Kidney epithelial cell (primary cell): ENCODE measurements around the gene CENPO. TPM values are rescaled to one million over a fixed set of nuclear protein-coding genes. Genes with fewer than 3 reads are reported as not detected.
"Not testable (repeated sequence)": the region's sequence is repeated elsewhere in the genome, so short reads cannot be mapped to it uniquely, and the experiment has no call there.

Experiments used
- DNase-seq: peaks from one replicate; pipeline ENCODE4 v3.0.0-alpha.2; 2010; ENCODE audit warnings: low read depth
- H3K27me3 ChIP-seq: 2 replicates; pipeline ENCODE4 v1.6.0; 2011; ENCODE audit warnings: low read length; ENCODE audit not compliant: control insufficient read depth, insufficient read depth
- H3K36me3 ChIP-seq: 2 replicates; pipeline ENCODE4 v1.5.1; 2011; ENCODE audit warnings: low read length; ENCODE audit not compliant: control insufficient read depth, insufficient read depth
- H3K4me3 ChIP-seq: 2 replicates; pipeline ENCODE4 v1.5.1; 2011; ENCODE audit warnings: low read depth, mild to moderate bottlenecking, control low read depth, low read length
- total RNA-seq: library from RNA; depleted of rRNA; stranded (reverse); fragments of >200 nt; gene quantifications from 2 replicates; pipeline ENCODE4 v1.2.3, GENCODE V29; 2015
- TF ChIP-seq, protein P1 (sequence below): IDR thresholded peaks from 2 replicates; pipeline ENCODE4 v1.5.1; 2011; ENCODE audit warnings: mild to moderate bottlenecking, moderate library complexity, low read length, control low read depth, inconsistent platforms; ENCODE audit not compliant: insufficient read depth, poor library complexity, severe bottlenecking

CENPO gene
- total RNA-seq, 1 donor from 2014 or later = 10.9 TPM

DNA sequence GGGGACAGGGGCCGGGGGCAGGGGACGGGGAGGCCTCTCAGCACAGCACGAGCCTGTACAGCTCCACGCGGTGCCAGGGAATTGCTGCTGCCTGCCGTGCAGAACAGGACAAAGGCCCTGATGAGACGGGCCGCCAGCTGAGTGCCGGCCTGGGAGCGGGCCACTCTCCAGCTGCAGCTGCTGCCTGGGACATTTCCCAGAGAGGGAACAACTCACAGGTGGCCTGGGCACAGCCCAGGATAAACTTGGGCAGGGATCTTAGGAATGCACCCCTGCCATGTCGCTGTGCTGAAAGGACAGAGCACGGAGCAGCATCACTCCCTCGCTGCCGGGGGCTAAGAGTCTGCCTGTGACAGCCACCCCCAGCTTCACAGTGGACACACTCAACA lies 38.8 kb downstream of the CENPO start:
- Histone ChIP-seq H3K36me3 (no peaks in the 10 kb centered on the region), H3K4me3 (no peak overlapping the region), H3K27me3 (no peaks in the 10 kb centered on the region)
- TF ChIP-seq, protein P1, sequence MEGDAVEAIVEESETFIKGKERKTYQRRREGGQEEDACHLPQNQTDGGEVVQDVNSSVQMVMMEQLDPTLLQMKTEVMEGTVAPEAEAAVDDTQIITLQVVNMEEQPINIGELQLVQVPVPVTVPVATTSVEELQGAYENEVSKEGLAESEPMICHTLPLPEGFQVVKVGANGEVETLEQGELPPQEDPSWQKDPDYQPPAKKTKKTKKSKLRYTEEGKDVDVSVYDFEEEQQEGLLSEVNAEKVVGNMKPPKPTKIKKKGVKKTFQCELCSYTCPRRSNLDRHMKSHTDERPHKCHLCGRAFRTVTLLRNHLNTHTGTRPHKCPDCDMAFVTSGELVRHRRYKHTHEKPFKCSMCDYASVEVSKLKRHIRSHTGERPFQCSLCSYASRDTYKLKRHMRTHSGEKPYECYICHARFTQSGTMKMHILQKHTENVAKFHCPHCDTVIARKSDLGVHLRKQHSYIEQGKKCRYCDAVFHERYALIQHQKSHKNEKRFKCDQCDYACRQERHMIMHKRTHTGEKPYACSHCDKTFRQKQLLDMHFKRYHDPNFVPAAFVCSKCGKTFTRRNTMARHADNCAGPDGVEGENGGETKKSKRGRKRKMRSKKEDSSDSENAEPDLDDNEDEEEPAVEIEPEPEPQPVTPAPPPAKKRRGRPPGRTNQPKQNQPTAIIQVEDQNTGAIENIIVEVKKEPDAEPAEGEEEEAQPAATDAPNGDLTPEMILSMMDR = no peak
- no peak for DNase-seq

GRCh38 chr2:24832521-24832920 lies 39.3 kb downstream of the CENPO start:
- TF ChIP-seq, protein P1 = no peak
- Histone ChIP-seq H3K36me3 (no peaks in the 10 kb centered on the region), H3K4me3 (no peak overlapping the region), H3K27me3 (no peaks in the 10 kb centered on the region)
- no peak for DNase-seq

- no peaks in the 10 kb centered on the region for H3K36me3 ChIP-seq
- no peaks in the 10 kb centered on the region for H3K27me3 ChIP-seq
- TF ChIP-seq, protein P1 = no peak
- no peak overlapping the region for H3K4me3 ChIP-seq
- DNase-seq = no peak
Observed at GRCh38 chr2:24832931-24833701, 39.9 kb downstream of the CENPO start.

DNA sequence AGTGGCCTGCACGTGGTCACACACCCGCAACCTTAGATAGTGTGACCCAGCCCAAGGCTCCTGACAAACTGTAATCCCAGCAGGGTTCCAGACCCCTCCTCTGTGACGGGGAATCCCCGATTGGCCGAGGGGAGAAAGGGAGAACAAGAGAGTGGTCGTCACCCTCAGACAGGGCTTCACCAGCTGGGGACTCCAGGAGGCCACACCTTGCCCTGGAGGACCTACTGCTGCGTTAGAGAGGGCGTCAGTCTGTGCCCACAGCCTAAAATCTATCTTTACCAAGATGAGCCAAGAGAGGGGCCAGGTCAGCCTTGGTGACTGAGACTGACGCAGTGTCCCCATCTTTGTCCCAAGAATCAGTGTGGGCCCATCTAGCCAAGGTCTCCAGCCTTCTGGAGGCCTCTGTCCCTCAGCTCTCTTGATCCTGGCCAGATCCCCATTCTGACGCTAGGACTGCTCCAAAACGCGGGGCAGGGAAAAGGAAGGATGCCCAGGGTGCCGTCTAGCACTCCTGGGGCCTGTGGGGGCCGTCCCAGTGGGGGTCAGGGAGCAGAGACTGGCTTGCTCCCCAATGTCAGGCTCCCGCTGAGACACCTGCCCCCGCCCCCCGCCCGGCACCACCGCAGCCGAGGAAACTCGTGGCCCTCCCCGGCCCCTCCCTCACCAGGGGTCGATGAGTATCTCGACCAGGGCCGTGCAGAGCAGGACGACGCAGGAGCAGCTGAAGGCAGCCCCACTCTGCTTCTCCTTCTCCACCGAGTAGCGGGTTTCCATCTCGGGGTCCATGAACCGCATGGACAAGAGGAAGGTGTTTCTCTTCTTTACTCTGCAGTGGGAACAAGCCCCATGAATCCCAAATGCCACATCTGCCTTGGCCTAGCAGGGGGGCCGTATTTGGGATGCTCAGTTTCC lies 40.9 kb downstream of the CENPO start:
- no peaks in the 10 kb centered on the region for H3K36me3 ChIP-seq
- no peak overlapping the region for H3K4me3 ChIP-seq
- no peaks in the 10 kb centered on the region for H3K27me3 ChIP-seq
- TF ChIP-seq, protein P1 = no peak
- DNase-seq = no peak

- TF ChIP-seq, protein P1 = no peak
- Histone ChIP-seq H3K4me3 (no peak overlapping the region), H3K27me3 (no peaks in the 10 kb centered on the region), H3K36me3 (no peaks in the 10 kb centered on the region)
- DNase-seq = no peak
Observed at GRCh38 chr2:24834733-24835395, 41.6 kb downstream of the CENPO start.

- not testable (repeated sequence) for H3K36me3 ChIP-seq, H3K4me3 ChIP-seq, DNase-seq, H3K27me3 ChIP-seq
Observed at GRCh38 chr2:24835411-24835810, 42.2 kb downstream of the CENPO start.
